ENCODE data around the gene SPNS3.
A peak's percentile ranks its signal among the peaks of the same experiment; 100 is the strongest.

The SPNS3 gene

GRCh38 chr17:4474093-4474492, 40.4 kb downstream of the SPNS3 start:
- no peak for DNase-seq

DNA sequence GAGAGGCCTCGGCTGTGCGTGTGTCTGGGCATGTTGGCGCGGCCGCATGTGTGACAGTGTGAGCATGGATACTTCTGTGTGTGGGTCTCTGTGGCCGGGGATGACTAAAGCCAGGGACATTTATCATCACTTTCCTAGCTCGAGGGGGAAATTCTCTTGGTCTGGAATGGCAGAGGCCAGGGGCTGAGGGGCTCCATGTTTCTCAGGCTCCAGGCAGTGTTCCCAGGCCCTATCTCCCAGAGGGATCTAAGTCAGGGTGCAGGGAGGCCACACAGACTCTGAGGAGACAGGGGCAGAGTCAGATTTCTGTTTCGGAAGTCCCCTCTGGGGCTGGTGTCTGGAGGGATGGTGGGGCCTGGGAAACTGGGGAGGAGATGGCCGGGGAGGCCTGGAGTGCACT, 41.3 kb downstream of the SPNS3 start:
- DNase-seq: no peak

GRCh38 chr17:4475463-4475862, 41.7 kb downstream of the SPNS3 start:
- no peak for DNase-seq

DNA sequence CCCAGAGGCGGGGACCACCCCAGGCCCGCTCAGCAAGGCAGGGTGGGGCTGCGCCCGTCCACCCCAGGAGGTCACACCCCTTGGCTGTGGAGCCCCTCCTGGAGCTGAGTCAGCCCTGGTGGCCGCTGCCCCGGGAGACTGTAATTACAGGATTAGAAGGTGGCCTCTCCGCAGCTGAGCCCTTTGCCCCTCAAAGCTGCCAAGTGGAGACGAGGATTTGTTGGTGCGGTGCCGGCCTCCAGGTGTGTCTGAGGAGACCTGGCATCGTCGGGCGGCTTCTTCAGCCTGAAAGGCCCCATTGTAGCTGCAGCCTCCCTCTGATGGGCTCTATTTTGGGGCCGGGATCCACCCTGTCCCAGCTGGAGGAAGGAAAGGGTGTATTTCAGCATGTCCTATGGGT, 42.3 kb downstream of the SPNS3 start:
- DNase-seq: no peak

DNA sequence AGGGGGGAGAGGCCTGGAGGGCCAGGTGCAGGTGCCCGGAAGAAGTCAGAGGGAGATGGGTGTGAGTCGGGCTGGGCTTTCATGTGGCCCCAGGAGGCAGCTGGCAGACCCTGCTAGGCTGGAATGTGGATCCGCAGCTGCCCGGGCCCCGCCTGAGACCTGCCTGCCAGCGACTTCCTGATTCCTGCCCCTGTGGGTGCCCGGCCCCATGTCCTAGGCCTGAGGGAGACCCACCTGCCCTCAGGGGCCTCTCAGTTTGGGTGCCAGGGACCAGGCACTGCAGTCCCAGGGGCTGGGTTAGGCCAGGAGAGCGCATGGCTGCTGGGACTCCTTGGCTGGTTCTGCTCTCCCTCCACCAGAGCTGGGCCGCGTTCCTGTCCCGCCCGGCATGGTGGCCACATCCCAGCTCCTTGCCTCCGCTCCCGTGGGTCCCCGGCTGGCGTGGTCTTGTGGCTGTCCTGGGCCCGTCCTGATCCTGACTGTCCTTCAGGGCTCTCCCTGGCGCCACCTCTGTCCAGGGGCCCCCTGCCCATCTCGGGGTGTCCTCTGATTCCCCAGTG, 42.9 kb downstream of the SPNS3 start:
- no peak for DNase-seq

DNA sequence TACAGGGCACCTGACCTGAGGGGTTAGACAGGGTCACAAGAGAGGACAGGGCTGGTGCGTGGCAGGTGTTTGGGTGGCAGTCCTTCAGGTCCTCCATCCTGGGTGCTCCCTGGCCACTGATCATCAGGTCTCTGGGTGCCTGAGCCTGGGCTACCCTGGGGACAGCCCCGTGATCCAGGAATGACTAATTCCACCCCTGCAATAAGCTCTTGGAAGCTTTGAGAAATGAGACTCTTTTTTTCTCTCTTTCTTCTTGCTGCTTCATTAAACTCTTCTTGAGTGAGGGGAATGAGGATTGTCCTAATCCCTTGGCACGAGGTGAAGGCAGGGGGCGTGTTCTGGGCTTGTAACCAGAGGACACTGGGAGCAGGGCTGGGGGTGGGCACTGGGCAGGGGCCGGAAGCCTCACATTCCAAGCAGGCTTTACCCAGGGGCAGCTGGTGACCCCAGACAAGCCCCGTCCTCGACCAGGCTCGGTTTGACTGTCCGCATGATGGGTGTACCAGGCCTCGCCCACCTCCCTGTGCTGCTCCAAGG, 43.6 kb downstream of the SPNS3 start:
- DNase-seq: no peak

DNA sequence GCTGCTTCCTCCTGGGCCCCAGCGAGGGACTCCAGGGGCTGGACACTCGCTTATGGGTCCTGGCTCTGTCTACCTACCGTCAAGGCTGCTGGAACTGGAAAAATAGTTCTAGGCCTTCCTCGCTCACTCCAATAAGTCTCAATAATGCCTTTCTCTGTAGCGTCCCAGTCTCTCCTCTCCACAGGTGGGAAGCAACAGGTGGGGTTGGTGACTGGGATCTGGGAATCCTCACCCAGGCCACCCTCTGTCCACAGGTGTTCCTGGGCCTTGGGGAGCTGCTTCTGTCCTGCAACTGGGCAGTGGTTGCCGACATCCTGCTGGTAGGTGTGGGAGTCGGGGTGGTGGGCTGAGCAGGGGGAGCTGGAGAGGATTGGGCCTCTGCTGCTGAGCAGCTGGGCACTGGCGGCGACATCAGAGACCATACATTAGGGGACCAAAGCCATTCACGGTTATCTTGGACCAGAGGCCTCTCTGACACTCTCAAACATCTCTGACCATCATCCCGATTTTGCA, 44.6 kb downstream of the SPNS3 start:
- no peak for DNase-seq

- no peak for DNase-seq
These were observed 45.7 kb downstream of the SPNS3 start for GRCh38 chr17:4479340-4479981.

DNA sequence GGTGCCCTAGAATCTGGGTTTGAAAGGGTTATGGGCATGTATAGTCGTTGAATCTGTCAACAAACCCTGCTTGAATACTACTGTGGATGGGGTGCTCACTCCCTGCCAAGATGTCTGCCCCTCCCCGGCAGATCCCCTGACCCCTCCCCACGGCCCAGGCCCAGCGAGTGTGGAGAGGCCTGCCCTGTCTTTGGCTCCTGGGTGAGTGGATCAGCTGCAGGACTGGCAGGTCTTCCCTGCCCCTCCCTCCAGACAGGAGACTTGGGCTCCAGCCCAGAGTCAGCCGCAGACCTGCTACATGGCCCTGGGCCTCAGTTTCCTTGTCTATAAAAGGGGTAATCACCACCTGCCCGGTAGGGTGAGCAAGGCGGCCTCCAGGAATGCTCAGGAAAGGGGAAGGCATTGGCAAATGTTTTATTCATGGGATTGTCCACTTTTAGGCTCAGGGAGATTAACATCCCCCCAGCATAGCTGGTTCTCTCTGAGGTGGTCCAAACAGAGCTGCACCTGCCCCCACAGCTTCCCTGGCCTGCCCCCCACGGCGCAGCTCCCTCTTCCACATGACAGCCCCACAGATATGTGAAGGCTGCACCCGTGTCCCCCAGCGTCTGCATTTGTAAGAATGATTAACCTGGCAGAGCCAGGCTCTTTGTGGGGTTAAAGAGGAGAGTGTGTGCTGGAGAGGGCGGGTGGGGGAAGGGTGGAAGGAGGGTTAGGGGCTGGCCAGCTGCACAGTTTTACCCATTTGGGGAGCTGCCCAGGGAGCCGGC, 46.4 kb downstream of the SPNS3 start:
- DNase-seq: no peak

DNA sequence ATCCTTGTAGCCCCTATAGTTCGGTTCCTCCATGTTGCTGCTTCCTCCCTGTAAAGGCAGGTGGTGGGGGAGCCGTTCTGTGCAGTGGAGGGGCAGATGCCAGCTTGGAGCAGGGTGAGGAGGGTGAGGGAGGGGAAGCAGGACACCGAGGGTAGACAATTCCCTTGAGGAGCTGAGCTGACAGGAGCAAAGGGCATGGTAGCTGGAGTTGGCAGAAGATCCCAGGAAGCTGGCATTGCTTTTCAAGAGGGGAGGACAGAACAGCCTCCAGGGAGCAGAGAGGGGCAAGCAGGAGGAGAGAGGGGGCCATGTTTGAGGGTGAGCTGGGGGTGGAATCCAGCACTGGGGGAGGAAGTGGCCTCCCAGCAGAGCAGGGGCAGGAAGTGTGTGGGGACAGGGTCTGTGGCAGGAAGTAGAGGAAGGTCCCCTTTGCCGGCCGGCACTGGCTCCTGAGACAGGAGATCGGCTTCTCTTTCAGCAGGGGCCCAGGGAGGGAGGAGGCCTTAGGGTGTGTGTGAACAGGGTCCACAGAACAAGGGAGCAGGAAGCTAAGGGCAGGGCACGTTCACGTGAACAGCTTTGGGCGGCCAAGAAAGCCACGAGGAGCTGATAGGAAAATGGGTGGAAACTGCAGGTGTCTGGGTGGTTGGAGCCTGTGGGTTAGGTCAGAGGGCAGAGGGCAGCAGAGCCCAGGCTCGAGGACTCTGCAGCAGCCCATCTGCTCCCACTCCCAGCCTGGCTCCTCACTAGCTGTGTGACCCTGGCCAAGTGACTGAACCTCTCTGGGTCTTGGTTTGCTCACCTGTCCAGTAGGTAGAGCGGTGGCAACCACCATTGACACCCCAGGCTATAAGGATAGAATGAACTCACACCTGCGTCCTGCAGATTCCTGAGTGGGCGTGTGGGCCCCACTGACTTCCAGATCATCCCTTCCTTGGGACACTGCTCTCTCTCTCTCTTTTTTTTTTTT, 47.5 kb downstream of the SPNS3 start:
- DNase-seq: peak; percentile 71

DNA sequence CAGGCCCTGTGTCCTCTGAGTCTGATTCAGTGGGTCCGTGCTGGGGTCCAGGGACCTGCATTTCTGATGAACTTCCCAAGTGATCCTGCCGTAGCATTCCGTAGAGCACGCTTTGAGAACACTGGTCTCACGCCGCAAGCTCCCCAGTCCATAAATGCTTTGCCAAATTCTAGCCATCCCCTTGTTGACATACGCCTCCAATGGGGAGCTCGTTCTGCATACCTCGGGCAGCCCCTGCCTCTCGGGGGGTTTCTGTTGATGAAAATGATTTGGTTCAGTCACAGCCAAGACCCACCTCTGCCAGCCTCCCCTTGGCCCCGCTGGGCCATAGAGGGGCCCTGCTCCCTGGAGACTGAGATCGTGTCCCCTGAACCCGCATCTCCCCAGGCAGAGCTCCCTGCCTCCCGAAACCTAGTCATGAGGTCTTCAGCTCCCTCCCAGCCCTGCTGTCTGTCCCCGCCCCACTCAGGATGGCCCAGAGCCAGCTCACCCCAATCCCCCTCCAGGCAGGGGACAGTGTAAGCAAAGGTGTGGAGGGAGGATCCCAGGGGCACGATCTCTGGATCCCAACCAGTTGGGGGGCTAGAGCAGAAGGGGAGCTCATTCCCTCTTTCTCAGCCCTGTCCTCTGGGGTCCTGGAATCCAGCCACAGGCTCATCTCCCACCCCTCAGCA, 48.7 kb downstream of the SPNS3 start:
- DNase-seq: no peak

DNA sequence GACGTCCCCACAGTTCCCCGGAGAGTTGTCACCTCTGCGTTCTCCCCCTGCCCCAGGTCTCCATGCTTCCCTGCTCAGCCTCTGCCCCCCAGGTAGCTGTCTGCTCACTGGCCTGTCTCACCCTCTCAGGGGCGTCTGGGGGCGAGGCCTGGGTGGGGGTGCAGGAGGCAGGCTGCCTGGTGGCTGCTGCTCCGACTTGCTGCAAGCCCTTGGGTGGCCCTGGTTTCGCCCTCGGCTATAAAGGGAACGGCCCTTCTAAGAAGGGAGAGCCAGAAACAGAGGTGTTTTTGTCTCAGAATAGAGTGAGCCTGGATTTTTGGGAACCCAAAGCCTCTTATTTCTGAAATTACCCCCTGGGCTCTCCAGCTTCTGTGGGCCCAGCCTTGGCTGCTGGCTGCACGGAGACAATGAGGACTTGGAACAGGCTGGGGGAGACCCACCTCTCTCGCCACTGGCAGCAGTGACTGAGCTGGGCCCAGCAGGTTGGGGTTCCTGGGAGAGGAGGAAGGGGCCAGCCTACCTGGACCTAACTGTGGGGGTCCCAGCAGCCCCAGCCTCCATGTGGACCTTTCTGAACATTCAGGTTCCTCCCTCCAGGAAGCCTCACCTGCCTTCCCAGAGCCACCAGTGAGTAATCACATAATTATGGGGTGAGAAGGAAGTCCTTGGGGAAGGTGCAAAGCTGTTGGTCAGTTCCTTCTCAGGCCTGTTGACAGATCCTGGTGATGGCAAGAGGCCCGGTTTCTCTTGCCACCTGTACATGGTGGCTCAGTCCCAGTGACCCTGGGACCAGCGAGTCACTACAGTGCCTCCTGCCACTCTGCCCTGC, 49.5 kb downstream of the SPNS3 start:
- no peak for DNase-seq

DNA sequence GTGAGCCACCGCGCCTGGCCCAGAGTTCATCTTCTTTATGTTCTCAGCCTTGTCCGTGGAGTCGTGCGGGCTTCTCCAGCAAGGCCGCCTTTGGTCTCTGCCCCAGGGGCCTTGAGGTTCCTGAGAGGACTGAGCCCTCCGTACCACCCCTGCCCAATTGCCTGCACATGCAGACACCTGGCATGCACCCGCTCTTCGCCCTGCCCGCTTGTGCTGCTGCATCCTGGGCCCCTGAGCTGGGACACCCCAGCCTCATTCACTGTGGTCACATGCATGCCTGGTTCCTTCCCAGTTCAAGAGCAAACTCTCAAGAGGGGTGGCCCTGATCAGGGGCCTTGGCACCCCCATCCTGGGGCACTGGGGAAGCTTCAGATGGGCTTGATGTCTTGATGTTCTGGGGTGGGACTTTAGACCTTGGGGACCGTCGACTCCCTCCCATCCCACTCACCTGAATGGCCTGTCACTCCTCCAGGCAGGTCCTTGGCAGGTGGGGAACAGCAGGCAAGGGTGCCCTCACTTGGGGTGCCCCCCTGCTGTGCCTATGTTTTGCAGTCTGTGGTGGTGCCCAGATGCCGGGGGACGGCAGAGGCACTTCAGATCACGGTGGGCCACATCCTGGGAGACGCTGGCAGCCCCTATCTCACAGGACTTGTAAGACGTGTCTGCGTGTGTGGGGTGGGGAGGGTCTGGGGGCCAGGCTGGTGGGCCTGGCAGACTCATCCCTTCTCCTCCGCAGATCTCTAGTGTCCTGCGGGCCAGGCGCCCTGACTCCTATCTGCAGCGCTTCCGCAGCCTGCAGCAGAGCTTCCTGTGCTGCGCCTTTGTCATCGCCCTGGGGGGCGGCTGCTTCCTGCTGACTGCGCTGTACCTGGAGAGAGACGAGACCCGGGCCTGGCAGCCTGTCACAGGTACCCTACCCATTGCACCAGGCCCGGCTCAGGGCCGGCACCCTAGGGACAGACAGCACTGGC, 52.2 kb downstream of the SPNS3 start:
- DNase-seq: no peak

- no peak for DNase-seq
These were observed 53.6 kb downstream of the SPNS3 start for GRCh38 chr17:4487296-4487695.

DNA sequence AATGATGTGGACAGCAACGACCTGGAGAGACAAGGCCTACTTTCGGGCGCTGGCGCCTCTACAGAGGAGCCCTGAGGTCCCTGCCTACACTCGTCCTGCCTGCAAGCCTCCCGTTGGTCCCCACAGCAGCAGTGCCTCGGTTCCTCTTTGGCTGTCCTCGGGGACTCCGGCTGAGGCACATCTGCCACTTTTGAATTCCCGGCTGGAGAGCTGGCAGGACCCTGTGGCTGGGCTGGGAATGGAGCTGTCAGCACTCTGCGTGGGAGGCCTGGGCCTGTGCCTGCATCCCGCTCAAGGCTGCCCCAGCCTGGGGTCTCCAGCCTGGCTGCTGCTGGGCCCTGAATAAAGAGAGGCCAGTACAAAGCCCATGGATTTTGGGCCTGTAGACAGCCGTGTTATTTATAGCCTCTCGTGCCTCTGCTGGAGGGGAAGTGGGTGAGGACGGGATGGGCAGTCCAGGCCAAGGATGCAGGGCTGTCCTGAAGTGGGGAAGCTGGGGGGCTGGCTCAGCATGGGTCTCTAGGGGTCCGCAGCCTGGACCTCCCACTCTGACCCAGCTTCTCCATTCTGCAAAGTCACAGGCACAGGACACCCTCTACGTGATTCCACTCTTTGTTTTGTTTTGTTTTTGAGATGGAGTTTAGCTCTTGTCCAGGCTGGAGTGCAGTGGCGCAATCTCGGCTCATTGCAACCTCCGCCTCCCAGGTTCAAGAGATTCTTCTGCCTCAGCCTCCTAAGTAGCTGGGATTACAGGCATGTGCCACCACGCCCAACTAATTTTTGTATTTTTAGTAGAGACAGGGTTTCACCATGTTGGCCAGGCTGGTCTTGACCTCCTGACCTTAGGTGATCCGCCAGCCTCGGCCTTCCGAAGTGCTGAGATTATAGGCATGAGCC, 54.3 kb downstream of the SPNS3 start:
- DNase-seq: peak; percentile 38

GRCh38 chr17:4488989-4489595, 55.4 kb downstream of the SPNS3 start:
- DNase-seq: peak; percentile 37

DNA sequence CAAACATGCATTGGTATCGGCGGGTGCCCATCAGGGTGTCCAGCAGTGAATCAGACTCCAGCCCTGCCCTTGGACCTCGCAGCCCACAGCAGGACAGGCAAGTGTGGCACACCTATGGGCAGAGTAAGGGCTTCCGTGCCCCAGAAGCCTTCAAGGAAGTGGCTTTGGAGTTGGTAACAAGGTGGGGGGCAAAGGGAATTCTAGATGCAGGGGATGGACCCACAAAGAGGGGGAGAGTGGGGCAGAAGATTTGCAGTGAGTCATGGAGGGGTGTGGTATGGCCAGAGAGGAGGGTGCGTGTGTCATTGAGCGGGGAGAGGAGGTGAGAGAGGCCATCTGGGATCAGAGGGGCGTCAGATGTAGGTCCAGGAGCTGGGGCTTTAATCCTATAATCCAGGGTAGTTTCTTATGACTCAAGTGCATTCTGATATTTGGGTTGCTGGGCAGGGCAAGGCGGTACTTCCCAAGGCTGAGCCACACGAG, 56.4 kb downstream of the SPNS3 start:
- no peak for DNase-seq

GRCh38 chr17:4490637-4491061, 56.9 kb downstream of the SPNS3 start:
- DNase-seq: no peak
